Heart right ventricle (tissue), 16 donors: ENCODE measurements around the gene RFTN1. TPM values are rescaled to one million over a fixed set of nuclear protein-coding genes. Genes with fewer than 3 reads are reported as not detected.
A peak's percentile ranks its signal among the peaks of the same experiment; 100 is the strongest.

Experiments
- ATAC-seq, 8 donors: fragments of 200-7000 bp; cut with Tn5 transposase; one replicate each; pipeline ENCODE4 v1.9.1; 2020; ENCODE audit warnings: mild to moderate bottlenecking in 8 of 8, moderate library complexity in 8 of 8, moderate number of reproducible peaks in 1 of 8
- DNase-seq, 2 donors: peaks; one replicate each; pipeline ENCODE4 v3.0.0-alpha.2; 2020
- H3K27ac ChIP-seq, 10 donors: fragments of 200-600 bp; sonication (generic) in 2 of 10; one replicate each; pipeline versions ENCODE4 v1.5.0 to v1.8.0; 2020 to 2022; ENCODE audit warnings: mild to moderate bottlenecking in 3 of 10
- H3K27me3 ChIP-seq, 7 donors: fragments of 200-600 bp; one replicate each; pipeline ENCODE4 v1.8.0; 2021 to 2022; ENCODE audit warnings: mild to moderate bottlenecking in 2 of 7
- H3K36me3 ChIP-seq, 9 donors: fragments of 200-600 bp; sonication (generic) in 1 of 9; one replicate each; pipeline versions ENCODE4 v1.5.0 to v1.8.0; 2020 to 2022; ENCODE audit warnings: mild to moderate bottlenecking in 2 of 9
- H3K4me1 ChIP-seq, 9 donors: fragments of 200-600 bp; sonication (generic) in 1 of 9; one replicate each; pipeline versions ENCODE4 v1.5.0 to v1.8.0; 2020 to 2022; ENCODE audit warnings: mild to moderate bottlenecking in 4 of 9
- H3K4me3 ChIP-seq, 10 donors: fragments of 200-600 bp; sonication (generic) in 2 of 10; one replicate each; pipeline versions ENCODE4 v1.5.0 to v1.8.0; 2020 to 2022; ENCODE audit warnings: mild to moderate bottlenecking in 7 of 10, moderate library complexity in 2 of 10
- H3K9me3 ChIP-seq, 11 donors: fragments of 200-600 bp in 10 of 11; sonication (generic) in 2 of 11; one replicate each; pipeline versions ENCODE4 v1.5.0 to v1.8.0; 2013 to 2022; ENCODE audit warnings: mild to moderate bottlenecking in 2 of 11, control low read depth in 1 of 11, moderate library complexity in 1 of 11
- CTCF ChIP-seq, 9 donors: fragments of 200-600 bp; sonication (generic) in 2 of 9; IDR thresholded peaks; one replicate each; pipeline versions ENCODE4 v1.5.0 to v1.8.0; 2021 to 2022; ENCODE audit warnings: antibody characterized with exemption in 9 of 9, mild to moderate bottlenecking in 5 of 9, moderate library complexity in 1 of 9
- WGBS, 2 donors: extraction: QIAGEN DNeasy Blood & Tissue Kit; methylation state at CpG; one replicate each; pipeline ENCODE4 v1.1.7; 2013; ENCODE audit warnings: inconsistent platforms in 1 of 2; 5-methylcytosine and 5-hydroxymethylcytosine counted together
- intact Hi-C, 10 donors: fragments of 100-400 bp; cut with DNase I; formaldehyde crosslinking; loops; one replicate each; pipeline versions ENCODE4 v1.11.1 to v1.14.2; 2022
- polyA plus RNA-seq, 2 donors: library from polyadenylated mRNA; stranded (reverse); fragments of 200-250 nt; gene quantifications; one replicate each; pipeline ENCODE4 v1.2.3, GENCODE V29; 2013
- total RNA-seq, 10 donors: library from RNA; stranded (reverse); fragmentation: NEBNext Ultra II Directional in 3 of 10; extraction: Animal tissue kit (Norgen Biotek cat#: 25700) in 3 of 10; gene quantifications; one replicate each; pipeline versions ENCODE4 v1.2.1 to v1.2.4, GENCODE V29; 2021 to 2023
- donor health status: Arrhythmogenic right ventricular cardiomyopathy.
- donor health status: ischemic (EF 13 %, LVEDD 7.1; RV severe dilation, severe dysfunction).
- donor health status: healthy with polysubstance abuse.
- donor health status: DM: no; HTN: yes; CAD: no.
- donor health status: DM: no; HTN: no; CAD: no.
- donor health status: ischemic (EF 25% LVEDD 6.9; RV normal size, moderate dysfunction).
- donor health status: ischemic (EF 25% LVEDD 5.7; RV mildly dilated, moderate dysfunction).
- donor health status: healthy.
- donor health status: DM: yes; HTN: yes; CAD: no.
- donor health status: Ischemic cardiomyopathy.
- donor health status: ischemic (EF 35%, LVEDD 5.7; RV mildly dilated, moderate dysfunction).
- donor health status: nonischemic (EF 11% LVEDD 7.7; RV severe dilation, severe dysfunction).
- donor health status: DM: yes; HTN: yes; CAD: no.
- donor health status: PGD.
- donor health status: ischemic (EF 29% LVEDD 5.4; RV normal size, mild dysfunction).
- donor health status: nonischemic (EF 23%, LVEDD 6.1; RV moderate dilation, normal function).

The RFTN1 gene
- total and polyA plus RNA-seq, 12 donors = 17.4 to 32.2 (median 24.0) TPM

- no peak for TF ChIP-seq CTCF (IDR thresholded peaks at IDR 0.05)
- Histone ChIP-seq H3K27ac (no peak overlapping the region), H3K4me3 (no peak overlapping the region), H3K36me3 (peaks cover 0 to 69% (median 22%) of the 10 kb centered on the region in 9 donors), H3K27me3 (no peaks in the 10 kb centered on the region), H3K9me3 (no peaks in the 10 kb centered on the region), H3K4me1 (peaks cover 0 to 32% (median 22%) of the 10 kb centered on the region in 9 donors)
- ATAC-seq (no peak), DNase-seq (no peak)
- intact Hi-C loops = no loop called here
- WGBS, 2 donors = 95 to 96% methylated on average over 10 of the region's 10 CpGs
These were observed 242.6 kb downstream of the RFTN1 start for GRCh38 chr3:16270855-16271254.

GRCh38 chr3:16266714-16267113 lies 246.8 kb downstream of the RFTN1 start:
- H3K9me3 ChIP-seq = no peaks in the 10 kb centered on the region
- H3K4me3 ChIP-seq = peak overlapping the region in 5 of 10 donors; percentile 10 to 85 (median 69)
- H3K27ac ChIP-seq = peak overlapping the region in 4 of 10 donors; percentile 8 to 92 (median 35)
- TF ChIP-seq CTCF (IDR thresholded peaks at IDR 0.05) = no peak
- intact Hi-C loops = loop anchor here in 6 of 10 donors (1.0 to 5.0 kb wide), 4 partner anchors 281 to 286 kb away; no protein-coding TSS in a partner anchor
- no peaks in the 10 kb centered on the region for H3K27me3 ChIP-seq
- DNase-seq = no peak
- no peak for ATAC-seq
- peaks cover 0 to 35% (median 11%) of the 10 kb centered on the region in 9 donors for H3K36me3 ChIP-seq
- peaks cover 5 to 62% (median 46%) of the 10 kb centered on the region in 9 donors for H3K4me1 ChIP-seq
- 67 to 73% methylated on average over 3 of the region's 3 CpGs for WGBS, 2 donors

Other genes starting within 250 kb of the RFTN1 start
- gene DPH3, start 248.8 kb downstream of the RFTN1 start, total RNA-seq = 10 to 100 TPM; 15.5 to 24.5 (median 18.7) TPM
- gene DPH3, start 248.8 kb downstream of the RFTN1 start, polyA plus RNA-seq = 10 to 100 TPM in 1 of 2 donors, 1 to 10 TPM in 1; 5.5 to 22.1 TPM
- 10 to 100 TPM; 13.1 to 22.8 (median 18.1) TPM for gene OXNAD1, start 248.5 kb downstream of the RFTN1 start, total RNA-seq
- gene OXNAD1, start 248.5 kb downstream of the RFTN1 start, polyA plus RNA-seq = 10 to 100 TPM in 1 of 2 donors, 1 to 10 TPM in 1; 4.2 to 14.6 TPM
- gene DAZL, start 91.7 kb upstream of the RFTN1 start, total RNA-seq = not detected
- gene DAZL, start 91.7 kb upstream of the RFTN1 start, polyA plus RNA-seq = not detected